H9 (cell line): ENCODE measurements around the gene CRABP1. TPM values are rescaled to one million over a fixed set of nuclear protein-coding genes. Genes with fewer than 3 reads are reported as not detected.

Experiments used
- DNase-seq: peaks from one replicate; pipeline ENCODE4 v3.0.0-alpha.2; 2017
- H2AFZ ChIP-seq: one replicate; pipeline ENCODE4 v1.6.1; 2013; ENCODE audit warnings: mild to moderate bottlenecking, low read length, control low read depth, moderate library complexity
- H2AK5ac ChIP-seq: 2 replicates; pipeline ENCODE4 v1.6.1; 2013; ENCODE audit warnings: low read length, control low read depth, mixed read lengths; ENCODE audit not compliant: insufficient read length
- H2BK120ac ChIP-seq: one replicate; pipeline ENCODE4 v1.6.1; 2013; ENCODE audit warnings: low read depth, mild to moderate bottlenecking, low read length, control low read depth, inconsistent platforms; ENCODE audit not compliant: poor library complexity, severe bottlenecking
- H2BK12ac ChIP-seq: 2 replicates; pipeline ENCODE4 v1.6.1; 2013; ENCODE audit warnings: low read length, control low read depth, mixed read lengths, low read depth; ENCODE audit not compliant: insufficient read length
- H2BK15ac ChIP-seq: 2 replicates; pipeline ENCODE4 v1.6.1; 2013; ENCODE audit warnings: low read depth, low read length, control low read depth
- H2BK20ac ChIP-seq: one replicate; pipeline ENCODE4 v1.6.1; 2013; ENCODE audit warnings: low read depth, mild to moderate bottlenecking, low read length, control low read depth, inconsistent platforms; ENCODE audit not compliant: poor library complexity, severe bottlenecking
- H2BK5ac ChIP-seq: 2 replicates; pipeline ENCODE4 v1.6.1; 2013; ENCODE audit warnings: low read length, control low read depth, mixed read lengths; ENCODE audit not compliant: insufficient read length
- H3K14ac ChIP-seq: 2 replicates; pipeline ENCODE4 v1.6.1; 2013; ENCODE audit warnings: low read length, control low read depth; ENCODE audit not compliant: insufficient read depth
- H3K18ac ChIP-seq: 2 replicates; pipeline ENCODE4 v1.6.1; 2013; ENCODE audit warnings: low read depth, mild to moderate bottlenecking, mixed read lengths, low read length, control low read depth; ENCODE audit not compliant: insufficient read length
- H3K23ac ChIP-seq: 2 replicates; pipeline ENCODE4 v1.6.1; 2013; ENCODE audit warnings: low read length, control low read depth, mixed read lengths, low read depth; ENCODE audit not compliant: insufficient read length
- H3K23me2 ChIP-seq: 2 replicates; pipeline ENCODE4 v1.6.1; 2013; ENCODE audit warnings: low read depth, mild to moderate bottlenecking, mixed read lengths, low read length, control low read depth; ENCODE audit not compliant: insufficient read length, poor library complexity, severe bottlenecking
- H3K27ac ChIP-seq: 2 replicates; pipeline ENCODE4 v1.5.1; 2013; ENCODE audit warnings: low read length, control low read depth, mixed read lengths, low read depth; ENCODE audit not compliant: insufficient read length
- H3K27me3 ChIP-seq: 2 replicates; pipeline ENCODE4 v1.6.1; 2013; ENCODE audit warnings: low read length, control low read depth, inconsistent platforms; ENCODE audit not compliant: insufficient read depth
- H3K4ac ChIP-seq: 2 replicates; pipeline ENCODE4 v1.6.1; 2013; ENCODE audit warnings: low read depth, mild to moderate bottlenecking, control low read depth, inconsistent platforms, low read length, moderate library complexity
- H3K4me1 ChIP-seq: 2 replicates; pipeline ENCODE4 v1.6.1; 2013; ENCODE audit warnings: low read length, control low read depth, inconsistent platforms; ENCODE audit not compliant: insufficient read depth
- H3K4me2 ChIP-seq: 2 replicates; pipeline ENCODE4 v1.6.1; 2013; ENCODE audit warnings: low read length, control low read depth, mixed read lengths; ENCODE audit not compliant: insufficient read length, insufficient read depth
- H3K56ac ChIP-seq: 2 replicates; pipeline ENCODE4 v1.6.1; 2013; ENCODE audit warnings: low read depth, mild to moderate bottlenecking, mixed read lengths, low read length, control low read depth; ENCODE audit not compliant: insufficient read length
- H3K79me1 ChIP-seq: 2 replicates; pipeline ENCODE4 v1.6.1; 2013; ENCODE audit warnings: low read depth, mild to moderate bottlenecking, moderate library complexity, low read length, control low read depth, inconsistent platforms; ENCODE audit not compliant: insufficient read depth, poor library complexity, severe bottlenecking
- H3K79me2 ChIP-seq: 2 replicates; pipeline ENCODE4 v1.6.1; 2013; ENCODE audit warnings: low read length, control low read depth, inconsistent platforms; ENCODE audit not compliant: insufficient read depth
- H3K9ac ChIP-seq: 2 replicates; pipeline ENCODE4 v1.6.1; 2013; ENCODE audit warnings: low read length, control low read depth, mixed read lengths; ENCODE audit not compliant: insufficient read length; ENCODE audit errors: extremely low read depth
- H3K9me3 ChIP-seq: one replicate; pipeline ENCODE4 v1.6.1; 2013; ENCODE audit warnings: low read depth, low read length, inconsistent platforms; ENCODE audit not compliant: control insufficient read depth
- H3T11ph ChIP-seq: one replicate; pipeline ENCODE4 v1.6.1; 2013; ENCODE audit warnings: mild to moderate bottlenecking, low read length, control low read depth, inconsistent platforms
- H4K20me1 ChIP-seq: one replicate; pipeline ENCODE4 v1.6.1; 2013; ENCODE audit not compliant: control insufficient read depth, insufficient read length, insufficient read depth
- H4K5ac ChIP-seq: 2 replicates; pipeline ENCODE4 v1.6.1; 2013; ENCODE audit warnings: low read depth, mild to moderate bottlenecking, mixed read lengths, low read length, control low read depth; ENCODE audit not compliant: insufficient read length
- H4K8ac ChIP-seq: replicated peaks from 2 replicates; pipeline ENCODE4 v1.6.1; 2013; ENCODE audit warnings: low read length, control low read depth, mixed read lengths, low read depth; ENCODE audit not compliant: insufficient read length
- H4K91ac ChIP-seq: 2 replicates; pipeline ENCODE4 v1.6.1; 2013; ENCODE audit warnings: low read depth, mild to moderate bottlenecking, moderate library complexity, mixed read lengths, low read length, control low read depth; ENCODE audit not compliant: insufficient read length
- H3K27ac Mint-ChIP-seq, 3 experiments: 2 replicates in 2 of 3; 3 replicates in 1 of 3; pipeline ENCODE4 v1.8.0; 2020 to 2021; ENCODE audit warnings: mixed read lengths in 3 of 3, mild to moderate bottlenecking in 1 of 3, moderate library complexity in 1 of 3
- H3K27me3 Mint-ChIP-seq: 2 replicates; pipeline ENCODE4 v1.8.0; 2021; ENCODE audit warnings: low read depth, mild to moderate bottlenecking, moderate library complexity, mixed read lengths
- H3K36me3 Mint-ChIP-seq, 3 experiments: 2 replicates in 2 of 3; 3 replicates in 1 of 3; pipeline ENCODE4 v1.8.0; 2020 to 2021; ENCODE audit warnings: low read depth in 3 of 3, mixed read lengths in 3 of 3; ENCODE audit not compliant: insufficient read depth in 1 of 3
- H3K4me1 Mint-ChIP-seq, 2 experiments: 2 replicates each; pipeline ENCODE4 v1.8.0; 2020; ENCODE audit warnings: mixed read lengths in 2 of 2
- H3K4me3 Mint-ChIP-seq, 2 experiments: 2 replicates in 1 of 2; 3 replicates in 1 of 2; pipeline ENCODE4 v1.8.0; 2020 to 2021; ENCODE audit warnings: mild to moderate bottlenecking in 2 of 2, mixed read lengths in 2 of 2, moderate library complexity in 1 of 2
- H3K9me3 Mint-ChIP-seq, 2 experiments: 2 replicates in 1 of 2; 3 replicates in 1 of 2; pipeline ENCODE4 v1.8.0; 2020; ENCODE audit warnings: mild to moderate bottlenecking in 2 of 2, mixed read lengths in 2 of 2, moderate library complexity in 1 of 2
- CTCF ChIP-seq: fragments of 200-600 bp; sonication (generic); conservative IDR thresholded peaks from 3 replicates; pipeline ENCODE4 v1.8.0; 2021; ENCODE audit warnings: antibody characterized with exemption, mild to moderate bottlenecking
- WGBS: extraction: QIAGEN DNeasy Blood & Tissue Kit; methylation state at CpG from one replicate; pipeline ENCODE4 v1.1.7; 2013; ENCODE audit warnings: missing lambda C conversion rate, low lambda C conversion rate, mixed read lengths; ENCODE audit not compliant: insufficient read length; ENCODE audit errors: extremely low coverage; 5-methylcytosine and 5-hydroxymethylcytosine counted together
- total RNA-seq: library from RNA; stranded (reverse); gene quantifications from 2 replicates; pipeline ENCODE4 v1.2.1, GENCODE V29; 2021

Gene CRABP1
- total RNA-seq, 1 experiment from 2014 or later: 93.1 TPM

GRCh38 chr15:78384651-78385050 is 44.5 kb downstream of the CRABP1 start:
- no peak overlapping the region for H2BK5ac ChIP-seq
- DNase-seq: no peak
- no peak overlapping the region for H3K18ac ChIP-seq
- no peak overlapping the region for H2AFZ ChIP-seq
- H4K91ac ChIP-seq: no peak overlapping the region
- H3K79me2 ChIP-seq: no peaks in the 10 kb centered on the region
- H2AK5ac ChIP-seq: no peak overlapping the region
- no peak overlapping the region for H3K9ac ChIP-seq
- no peak for TF ChIP-seq CTCF
- no peaks in the 10 kb centered on the region for H3K27me3 ChIP-seq
- H3K23me2 ChIP-seq: no peaks in the 10 kb centered on the region
- H3K23ac ChIP-seq: no peak overlapping the region
- no CpG with 5 or more reads among the region's 7 CpGs for WGBS
- H3K79me1 ChIP-seq: no peaks in the 10 kb centered on the region
- H2BK120ac ChIP-seq: no peak overlapping the region
- H3K27ac ChIP-seq: no peak overlapping the region
- no peak overlapping the region for H3K4me3 Mint-ChIP-seq
- peaks cover 3 to 6% (median 4%) of the 10 kb centered on the region in 3 experiments; a peak in 4 of 7 replicates for H3K36me3 Mint-ChIP-seq
- peaks cover 5% of the 10 kb centered on the region for H3K4me1 ChIP-seq
- H4K20me1 ChIP-seq: no peaks in the 10 kb centered on the region
- no peak overlapping the region; the same call in 1 of the 2 replicates for H3K14ac ChIP-seq
- H3K9me3 Mint-ChIP-seq: peaks cover 6 to 9% of the 10 kb centered on the region in 2 experiments
- H3K56ac ChIP-seq: no peak overlapping the region
- no peak overlapping the region for H2BK12ac ChIP-seq
- H3K9me3 ChIP-seq: no peaks in the 10 kb centered on the region
- no peak overlapping the region for H2BK15ac ChIP-seq
- no peak overlapping the region for H4K5ac ChIP-seq
- no peak overlapping the region for H3K27ac Mint-ChIP-seq
- H3K27me3 Mint-ChIP-seq: peaks cover 15% of the 10 kb centered on the region
- no peak overlapping the region for H3T11ph ChIP-seq
- H3K4me1 Mint-ChIP-seq: peaks cover 34 to 47% of the 10 kb centered on the region in 2 experiments
- no peak overlapping the region for H2BK20ac ChIP-seq
- H4K8ac ChIP-seq: no peak overlapping the region
- no peak overlapping the region for H3K4me2 ChIP-seq
- no peak overlapping the region for H3K4ac ChIP-seq
